ELF-1 (cell line): ENCODE measurements around the gene NBPF15.
"Not testable (repeated sequence)": the region's sequence is repeated elsewhere in the genome, so short reads cannot be mapped to it uniquely, and the experiment has no call there.

Experiments
- DNase-seq: peaks from one replicate; pipeline ENCODE4 v3.0.0-alpha.2; 2016; ENCODE audit warnings: low read depth, low spot score

Gene NBPF15, protein sequence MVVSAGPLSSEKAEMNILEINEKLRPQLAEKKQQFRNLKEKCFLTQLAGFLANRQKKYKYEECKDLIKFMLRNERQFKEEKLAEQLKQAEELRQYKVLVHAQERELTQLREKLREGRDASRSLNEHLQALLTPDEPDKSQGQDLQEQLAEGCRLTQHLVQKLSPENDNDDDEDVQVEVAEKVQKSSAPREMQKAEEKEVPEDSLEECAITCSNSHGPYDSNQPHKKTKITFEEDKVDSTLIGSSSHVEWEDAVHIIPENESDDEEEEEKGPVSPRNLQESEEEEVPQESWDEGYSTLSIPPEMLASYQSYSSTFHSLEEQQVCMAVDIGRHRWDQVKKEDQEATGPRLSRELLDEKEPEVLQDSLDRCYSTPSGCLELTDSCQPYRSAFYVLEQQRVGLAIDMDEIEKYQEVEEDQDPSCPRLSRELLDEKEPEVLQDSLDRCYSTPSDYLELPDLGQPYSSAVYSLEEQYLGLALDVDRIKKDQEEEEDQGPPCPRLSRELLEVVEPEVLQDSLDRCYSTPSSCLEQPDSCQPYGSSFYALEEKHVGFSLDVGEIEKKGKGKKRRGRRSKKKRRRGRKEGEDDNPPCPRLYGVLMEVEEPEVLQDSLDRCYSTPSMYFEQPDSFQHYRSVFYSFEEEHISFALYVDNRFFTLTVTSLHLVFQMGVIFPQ

DNA sequence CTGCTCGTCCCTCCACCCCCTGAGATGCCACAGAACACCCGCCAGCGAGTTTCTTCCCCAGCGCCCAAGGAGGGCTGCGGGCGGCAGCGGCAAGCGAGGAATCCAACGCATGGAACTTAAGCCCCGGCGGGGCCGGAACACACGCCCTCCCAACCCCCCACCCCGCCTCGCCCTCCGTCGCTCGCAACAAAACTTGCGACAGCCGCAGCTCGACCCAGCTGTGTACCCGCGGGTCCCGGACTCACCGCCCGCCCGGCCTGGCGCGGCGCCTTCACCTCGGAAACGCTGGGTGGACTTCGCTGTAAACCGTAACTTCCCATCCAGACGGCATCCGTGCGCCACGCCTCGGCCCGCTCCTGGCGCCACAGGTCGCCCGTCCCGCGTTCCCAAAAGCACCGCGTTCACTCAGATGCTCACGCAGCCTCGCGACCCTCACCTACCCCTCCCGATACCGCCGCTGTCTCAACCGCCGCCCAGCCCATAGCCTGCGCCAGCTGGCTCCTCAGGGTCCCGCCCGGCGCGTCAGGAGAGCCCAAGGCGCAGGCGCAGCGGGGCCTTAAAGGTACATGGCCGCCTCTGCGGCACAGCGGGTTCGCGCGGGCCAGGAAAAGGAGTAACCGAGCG is at the start of gene NBPF15:
Gene NBPF15, minus strand, starts transcription at position 534 of the 624 bp plus-strand sequence. CDS start 21,666 bp downstream, outside the sequence.
- DNase-seq = peak; percentile 69

DNA sequence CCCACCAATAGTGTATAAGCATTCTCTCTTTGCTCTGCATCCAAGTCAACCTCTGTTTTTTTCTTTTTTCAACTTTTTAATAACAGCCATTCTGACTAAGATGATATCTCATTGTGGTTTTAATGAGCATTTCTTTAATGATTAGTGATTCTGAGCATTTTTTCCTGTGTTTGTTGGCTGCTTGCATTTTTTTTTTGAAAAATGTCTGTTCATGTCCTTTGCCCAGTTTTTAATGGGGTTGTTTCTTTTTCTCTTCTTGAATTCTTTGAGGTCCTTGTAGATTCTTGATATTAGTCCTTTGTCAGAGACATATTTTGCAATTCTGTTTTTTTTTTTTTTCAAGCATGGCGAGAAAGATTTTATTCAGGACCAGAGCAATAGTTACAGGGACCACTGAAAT is 35.0 kb upstream of the NBPF15 start:
- not testable (repeated sequence) for DNase-seq

DNA sequence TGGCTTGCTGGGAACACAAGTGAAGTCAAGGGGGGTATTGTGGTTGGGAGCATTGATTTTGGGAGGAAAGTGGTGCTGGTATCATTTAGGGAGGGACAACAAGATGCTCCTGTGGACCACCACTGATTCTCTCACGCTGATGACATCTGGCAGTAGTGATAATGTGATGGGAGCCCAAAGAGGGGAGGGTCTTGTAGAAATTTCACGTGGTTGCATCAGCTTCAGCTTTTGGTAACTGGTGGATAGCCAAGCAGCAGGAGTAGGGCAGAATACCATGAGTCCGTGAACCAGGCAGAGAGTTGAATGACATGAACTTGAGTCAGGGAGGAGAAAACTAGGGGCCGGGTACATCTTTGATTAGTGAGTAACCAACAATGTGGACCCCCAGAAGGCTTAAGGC is 32.7 kb upstream of the NBPF15 start:
- DNase-seq = not testable (repeated sequence)

DNA sequence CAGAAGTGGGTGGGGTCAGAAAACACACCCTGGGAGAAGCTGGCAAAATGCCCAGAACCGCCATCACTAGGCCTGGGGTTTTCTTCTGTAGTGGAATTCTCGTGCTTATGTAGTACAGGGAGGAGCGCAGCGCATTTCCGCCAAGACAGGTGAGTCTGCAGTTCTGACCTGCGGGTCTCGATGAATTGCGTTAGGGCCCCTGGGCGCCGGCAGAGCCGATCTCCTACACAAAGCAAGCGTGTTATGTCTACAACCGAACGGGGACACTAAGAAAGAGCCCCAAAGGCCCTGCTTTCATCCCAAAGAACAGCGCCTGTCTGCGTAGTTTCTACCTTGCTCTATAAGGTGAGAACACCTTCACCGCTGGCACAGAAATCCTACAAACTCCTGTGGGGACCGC is 28.9 kb upstream of the NBPF15 start:
- peak; percentile 17 for DNase-seq

DNA sequence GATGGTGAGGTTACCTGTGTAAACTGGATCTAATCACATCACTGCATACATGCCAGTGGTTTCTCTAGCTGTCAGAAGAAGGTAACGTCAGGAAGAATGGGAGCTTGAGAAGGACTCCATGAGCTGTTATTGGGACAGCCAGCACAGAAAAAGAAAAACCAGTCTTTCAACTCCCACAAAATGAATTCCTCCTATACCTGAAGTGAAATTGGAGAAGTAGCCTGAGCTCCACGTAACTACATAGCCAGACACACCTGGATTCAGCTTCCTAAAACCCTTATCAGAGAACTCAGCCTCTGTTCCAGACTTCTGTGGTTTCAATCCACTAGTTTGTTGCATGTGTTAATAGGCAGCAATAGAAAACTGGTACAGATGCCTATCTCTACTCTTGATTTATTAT is 25.5 kb upstream of the NBPF15 start:
- DNase-seq = peak; percentile 36

DNA sequence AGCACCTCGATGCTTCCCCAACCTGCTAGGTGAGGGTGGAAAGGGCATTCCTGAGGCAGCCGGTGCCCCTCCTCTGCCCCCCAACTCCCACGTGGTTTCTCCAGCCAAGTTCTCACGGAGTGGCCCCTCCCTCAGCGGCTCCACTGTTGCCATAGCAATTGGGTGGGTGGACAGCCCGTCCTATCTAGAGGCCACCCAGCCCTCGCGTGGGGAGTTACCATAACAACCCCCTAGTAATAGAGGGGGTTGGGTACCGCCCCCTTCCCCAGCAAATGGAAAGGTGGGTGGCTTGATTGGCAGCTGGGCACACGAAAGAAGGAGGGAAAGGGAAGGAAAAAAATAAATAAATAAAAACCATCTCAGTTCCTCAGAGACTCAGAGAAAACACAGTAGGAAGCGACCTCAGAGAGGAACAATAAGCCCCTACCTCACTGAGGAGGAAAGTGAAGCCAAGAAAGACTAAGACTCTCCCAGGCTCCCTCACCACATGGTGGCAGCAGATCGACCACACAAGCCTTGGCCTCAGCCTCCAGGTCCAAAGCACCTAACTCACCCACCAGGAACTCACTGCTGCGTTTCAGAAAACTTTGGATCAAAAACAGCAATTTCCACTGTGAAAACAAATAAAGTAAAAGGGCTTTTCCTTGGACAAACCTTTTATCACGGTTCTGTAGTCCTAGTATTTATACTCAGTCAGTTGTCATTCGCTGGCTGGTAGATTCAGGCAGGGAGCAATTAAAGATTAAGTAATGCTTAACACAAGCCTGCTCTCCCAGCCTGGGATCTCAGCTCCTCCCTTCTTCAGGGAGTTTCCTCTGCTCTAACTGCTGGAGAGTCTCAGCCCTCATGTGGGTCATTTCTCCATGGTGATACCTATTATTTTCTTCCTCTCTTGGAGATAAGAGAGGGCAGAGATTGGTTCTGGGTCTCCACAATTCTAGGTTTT is 23.9 kb upstream of the NBPF15 start:
- DNase-seq = not testable (repeated sequence)

DNA sequence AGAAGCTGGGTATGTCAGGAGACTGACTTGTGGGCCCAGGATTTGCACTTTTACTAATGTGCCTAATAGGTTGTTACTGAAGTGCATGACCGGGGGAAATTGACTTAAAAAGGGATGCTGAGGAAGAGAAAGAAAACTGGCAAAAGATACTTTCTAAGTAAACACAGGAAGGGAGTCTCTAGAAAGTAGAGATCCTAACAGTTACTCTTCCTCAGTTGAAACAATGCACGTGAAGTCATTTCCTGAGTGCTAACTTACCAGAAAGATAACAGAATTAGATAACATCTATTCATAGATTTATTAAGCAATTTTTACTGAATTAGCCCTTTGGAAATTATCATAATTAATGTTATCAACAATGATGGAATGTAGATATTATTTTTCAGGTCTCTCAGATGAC is 12.4 kb upstream of the NBPF15 start:
- not testable (repeated sequence) for DNase-seq

DNA sequence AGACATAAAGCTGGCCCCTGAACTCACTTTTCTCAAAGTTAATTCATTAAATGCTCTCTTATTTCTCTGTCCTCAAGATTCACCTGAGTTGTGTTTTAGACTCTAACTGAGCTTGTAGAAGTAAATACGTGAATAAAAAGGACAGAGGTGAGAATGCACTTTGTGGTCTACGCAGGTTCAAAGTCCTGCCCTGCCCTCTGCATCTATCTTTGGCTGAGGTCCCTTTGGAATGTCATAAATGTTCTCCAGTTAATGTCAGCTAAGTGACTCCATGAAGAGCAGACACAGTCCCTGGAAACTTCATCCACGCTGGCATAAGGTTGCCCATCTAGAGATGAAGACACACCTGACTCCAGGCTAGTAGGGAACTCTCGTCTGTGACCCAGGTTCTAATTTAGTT is 10.0 kb upstream of the NBPF15 start:
- DNase-seq = not testable (repeated sequence)

DNA sequence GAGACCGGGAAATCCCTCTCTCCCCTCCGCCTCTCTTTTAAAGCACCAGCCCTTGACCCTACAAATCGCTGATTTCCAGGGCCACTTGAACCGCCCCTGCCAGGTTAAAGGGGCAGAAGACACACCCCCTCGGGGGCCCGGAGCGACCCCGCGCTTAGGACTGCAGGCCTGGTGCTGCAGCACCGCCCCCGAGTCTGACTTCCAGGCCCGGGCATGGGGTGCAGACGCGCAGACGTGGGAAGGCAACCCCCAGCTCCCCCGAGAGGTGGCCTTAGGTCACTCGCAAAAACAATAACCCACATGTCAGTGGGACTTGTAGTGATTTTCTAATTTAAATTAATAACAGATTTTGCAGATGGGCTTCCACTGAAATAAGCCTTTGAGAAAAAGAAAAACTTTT is 309 bp upstream of the NBPF15 start:
- not testable (repeated sequence) for DNase-seq

DNA sequence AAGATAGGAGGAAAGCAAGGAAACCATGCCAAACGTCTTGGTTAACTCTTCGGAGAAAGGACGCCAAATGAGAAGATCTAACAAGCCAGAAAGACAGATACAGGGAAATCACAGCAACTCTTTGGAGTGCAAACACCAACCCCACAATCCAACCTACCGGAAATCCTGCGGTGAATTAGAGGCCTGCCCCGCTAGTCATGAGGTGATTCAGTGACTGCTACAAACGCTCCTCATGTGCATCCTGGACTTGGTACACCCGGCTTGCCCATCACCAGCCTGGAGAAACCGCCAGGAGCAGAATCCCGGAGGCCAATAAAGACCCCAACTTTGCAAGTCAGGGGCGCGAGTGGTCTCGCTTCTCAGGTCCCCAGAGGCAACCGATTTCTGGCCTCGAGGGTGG is 783 bp downstream of the NBPF15 start:
- DNase-seq = not testable (repeated sequence)

DNA sequence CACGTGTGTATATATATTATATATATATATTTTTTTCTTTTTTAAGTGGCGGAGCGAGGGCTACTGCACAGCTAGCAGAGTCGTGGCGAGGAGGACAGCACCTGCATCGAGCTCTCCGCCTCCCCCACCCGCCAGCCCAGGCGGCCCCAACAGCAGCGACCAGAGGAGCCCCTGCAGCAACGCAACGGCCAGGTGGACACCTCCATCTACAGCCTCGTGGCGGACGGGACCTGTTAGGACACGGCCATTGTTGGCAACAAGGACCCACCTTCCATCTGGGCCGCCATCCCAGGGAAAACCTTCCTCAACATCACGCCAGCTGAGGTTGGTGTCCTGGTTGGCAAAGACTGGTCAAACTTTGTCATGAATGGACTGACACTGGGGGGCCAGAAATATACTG is 19.1 kb downstream of the NBPF15 start:
- not testable (repeated sequence) for DNase-seq

DNA sequence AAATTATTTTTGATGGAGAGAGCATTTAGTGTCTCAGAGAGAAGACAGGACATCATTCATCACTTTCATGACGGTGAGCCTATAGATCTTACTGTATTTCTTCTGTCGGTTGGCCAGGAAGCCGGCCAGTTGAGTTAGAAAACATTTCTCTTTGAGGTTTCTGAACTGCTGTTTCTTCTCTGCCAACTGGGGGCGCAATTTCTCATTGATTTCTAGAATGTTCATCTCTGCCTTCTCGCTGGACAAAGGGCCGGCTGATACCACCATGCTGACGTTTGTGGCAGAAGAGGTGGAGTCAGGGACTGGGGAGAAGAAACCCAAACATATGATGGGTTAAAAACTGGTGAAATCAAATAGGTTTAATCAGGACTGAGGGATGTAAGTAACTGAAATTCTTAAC is 21.7 kb downstream of the NBPF15 start:
- not testable (repeated sequence) for DNase-seq

DNA sequence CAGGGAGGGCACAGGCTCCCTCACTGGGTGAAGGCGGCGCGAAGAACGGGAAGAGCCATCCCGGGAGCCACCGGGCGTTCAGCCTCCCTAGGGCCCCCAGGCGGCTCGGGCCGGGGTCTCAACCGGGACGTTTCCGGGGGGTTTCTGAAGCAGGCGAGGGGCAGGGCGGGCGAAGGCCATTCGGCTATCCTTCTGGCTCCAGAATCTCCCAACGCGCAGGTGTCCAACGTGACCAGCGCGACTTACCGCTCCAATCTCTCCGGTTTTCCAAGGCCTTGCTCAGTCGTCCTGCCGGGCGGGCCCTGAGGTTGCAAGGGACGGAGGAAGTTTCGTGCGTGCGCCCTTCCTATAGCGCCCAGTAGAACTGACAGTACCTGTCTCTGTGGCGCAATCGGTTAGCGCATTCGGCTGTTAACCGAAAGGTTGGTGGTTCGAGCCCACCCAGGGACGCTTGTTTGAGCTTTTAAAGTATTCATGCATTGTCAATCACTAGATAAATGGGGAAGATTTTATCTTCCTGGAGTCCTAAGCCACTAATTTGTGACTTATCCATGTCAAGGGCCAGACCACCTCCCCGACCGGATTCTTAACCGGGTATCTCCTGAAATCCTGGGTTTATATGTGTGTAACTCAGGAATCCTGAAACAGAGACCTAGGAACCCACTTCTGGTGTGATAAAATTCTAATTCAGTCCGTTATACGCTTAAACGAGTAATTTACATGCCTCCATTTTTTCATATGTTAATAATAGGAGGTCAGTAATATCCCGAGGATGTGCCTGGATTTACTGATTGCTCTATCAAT is 42.4 kb downstream of the NBPF15 start:
- DNase-seq = peak; percentile 88

DNA sequence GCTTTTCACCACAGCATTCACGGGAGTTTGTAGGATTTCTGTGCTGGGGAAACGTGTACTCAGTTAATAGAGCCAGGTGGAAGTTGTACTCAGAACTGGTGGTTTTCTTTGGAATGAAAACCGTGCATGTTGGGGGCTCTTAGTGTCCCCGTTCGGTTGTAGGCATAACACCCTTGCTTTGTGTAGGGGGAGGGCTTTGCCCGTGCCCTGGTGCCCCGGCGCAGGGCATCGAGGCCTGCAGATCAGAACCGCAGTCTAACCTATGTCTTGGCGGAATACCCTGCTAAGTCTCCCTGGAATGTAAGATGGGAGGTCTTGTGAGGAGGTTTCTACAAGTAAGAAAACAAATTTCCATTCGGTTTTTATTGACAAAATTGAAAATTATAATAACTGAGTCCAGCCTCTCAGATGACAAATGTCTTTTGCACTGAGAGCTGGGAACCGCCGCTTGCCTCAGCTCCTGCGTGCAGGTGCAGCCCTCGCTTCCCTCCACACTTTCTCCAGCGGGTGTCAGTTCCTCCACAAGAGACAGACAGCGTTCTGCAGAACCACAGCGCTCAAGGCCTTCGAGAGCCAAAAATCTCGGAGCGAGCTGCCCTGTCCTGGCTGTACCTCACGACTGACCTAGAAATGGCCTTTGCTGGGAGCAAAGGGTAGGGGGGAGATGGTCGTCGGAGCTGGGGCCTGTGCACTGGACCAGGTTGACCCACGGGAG is 47.9 kb downstream of the NBPF15 start:
- DNase-seq = not testable (repeated sequence)

DNA sequence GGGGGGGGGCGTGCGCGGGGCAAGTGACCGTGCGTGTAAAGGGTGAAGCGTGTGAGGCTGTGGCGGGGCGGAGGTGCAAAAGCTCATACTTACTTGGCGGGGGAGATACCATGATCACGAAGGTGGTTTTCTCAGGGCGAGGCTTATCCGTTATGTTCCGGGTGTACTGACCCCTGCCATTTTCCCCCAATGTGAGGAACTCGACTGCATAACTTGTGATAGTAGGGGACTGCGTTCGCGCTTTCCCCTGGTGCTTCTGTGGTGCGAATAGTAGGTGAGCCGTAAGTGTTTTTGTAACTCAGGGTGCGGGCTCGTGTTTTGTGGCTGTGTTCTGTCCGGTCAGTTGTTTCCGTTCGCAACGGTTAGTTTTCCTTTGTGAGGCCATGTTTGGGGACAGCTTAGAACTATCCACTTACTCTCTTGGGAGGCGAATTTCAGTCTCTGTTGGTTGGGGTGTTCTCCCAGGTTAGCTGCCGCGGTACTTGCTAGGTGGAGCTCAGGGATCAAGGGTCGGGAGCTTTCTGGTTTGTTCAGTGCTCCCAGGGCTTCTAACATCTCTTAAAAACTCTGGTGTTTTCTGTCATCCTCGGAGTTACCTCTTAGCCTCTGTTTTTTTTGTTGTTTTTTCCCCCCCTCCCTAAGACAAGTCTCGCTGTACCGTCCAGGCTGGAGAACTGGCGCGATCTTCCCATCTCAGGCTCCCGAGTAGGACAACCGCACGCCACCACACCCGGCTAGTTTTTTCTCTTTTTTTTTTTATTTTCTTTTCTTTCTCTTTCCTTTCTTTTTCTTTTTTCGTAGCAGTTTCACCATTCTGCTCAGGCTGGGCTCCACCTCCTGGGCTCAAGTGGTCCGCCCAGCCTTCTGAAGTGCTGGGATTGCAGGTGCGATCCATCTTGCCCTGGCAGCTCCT is 48.7 kb downstream of the NBPF15 start:
- DNase-seq = peak; percentile 98

DNA sequence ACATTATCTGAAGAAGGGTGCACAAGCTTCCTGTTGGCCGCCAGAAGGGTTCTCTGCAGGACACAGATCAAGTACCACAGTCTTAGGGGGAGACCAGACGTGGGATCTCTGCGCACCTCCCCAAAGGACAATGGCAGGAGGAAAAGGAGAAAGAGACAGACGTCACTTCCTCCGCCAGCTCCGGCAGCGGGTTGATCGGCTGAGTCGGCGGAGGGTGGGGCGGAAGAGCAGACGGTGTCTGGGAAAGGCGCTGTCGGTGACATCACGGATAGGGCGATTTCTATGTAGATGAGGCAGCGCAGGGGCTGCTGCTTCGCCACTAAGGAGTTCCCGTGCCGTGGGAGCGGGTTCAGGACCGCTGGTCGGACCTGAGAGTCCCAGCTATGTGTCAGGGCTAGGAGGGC is 49.4 kb downstream of the NBPF15 start:
- DNase-seq = peak; percentile 85

DNA sequence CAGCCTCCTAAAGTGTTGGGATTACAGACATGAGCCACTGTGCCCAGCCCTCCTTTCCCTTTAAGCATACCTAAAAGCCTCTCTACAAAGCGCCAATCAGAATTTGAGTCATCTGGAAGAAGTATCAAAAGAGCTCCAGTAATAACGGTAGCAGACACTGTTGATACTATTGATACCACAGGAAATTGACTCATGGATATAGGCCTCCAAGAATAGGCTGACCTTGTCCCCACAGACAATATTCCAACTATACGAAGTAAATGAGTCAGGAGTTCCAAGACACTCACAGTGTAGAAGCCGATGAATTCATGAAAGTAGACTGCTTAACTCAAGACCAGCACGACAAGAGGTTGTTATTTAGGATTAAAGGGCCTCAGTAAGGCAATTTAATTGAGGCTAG is 58.7 kb downstream of the NBPF15 start:
- DNase-seq = not testable (repeated sequence)

DNA sequence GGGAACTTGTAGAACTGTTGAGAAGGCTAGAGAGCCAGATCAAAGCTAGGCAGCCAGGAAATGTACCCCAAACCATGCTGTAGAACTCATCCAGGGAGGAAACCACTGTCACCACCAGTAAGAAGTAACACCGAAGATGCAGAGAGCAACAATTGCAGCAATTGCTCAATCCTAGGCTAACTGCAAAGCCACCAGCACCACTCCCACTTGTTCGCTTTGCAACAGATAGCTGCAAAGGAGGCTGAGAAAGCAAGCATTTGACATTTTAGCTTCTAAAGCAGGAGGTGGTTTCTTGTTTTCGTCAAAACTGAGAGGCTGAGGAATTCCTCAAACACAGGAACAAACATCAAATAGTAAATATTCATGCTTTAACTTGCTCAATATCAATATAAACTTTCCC is 89.8 kb downstream of the NBPF15 start:
- DNase-seq = not testable (repeated sequence)
